Stimulated activated CD8-positive, alpha-beta memory T cell treated with anti-CD3 and anti-CD28 coated beads, Interleukin-4, amount 100 ng/mL, for 24 hours (primary cell): ENCODE measurements around the gene NUBP1.

ENCODE experiments used
- DNase-seq: peaks from one replicate; pipeline ENCODE4 v3.0.0-alpha.2; 2020; ENCODE audit warnings: low read depth

NUBP1 gene

DNA sequence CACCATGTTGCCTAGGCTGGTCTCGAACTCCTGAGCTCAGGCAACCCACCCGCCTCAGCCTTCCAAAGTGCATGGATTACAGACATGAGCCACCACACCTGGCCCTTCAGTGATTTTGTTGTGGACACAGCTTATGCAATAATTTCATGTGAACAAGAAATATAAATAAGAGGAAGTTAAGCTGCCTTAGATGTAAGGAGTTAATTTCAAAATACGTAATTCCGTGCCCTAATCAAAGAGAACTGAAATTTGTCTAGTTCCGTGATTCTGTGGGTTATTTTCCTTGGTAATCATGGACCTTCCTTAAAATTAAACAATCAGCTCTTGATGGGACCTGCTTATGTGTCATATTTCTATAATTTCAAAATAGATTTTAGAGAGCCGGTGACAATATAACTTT lies 63.1 kb downstream of the NUBP1 start:
- DNase-seq: no peak

DNA sequence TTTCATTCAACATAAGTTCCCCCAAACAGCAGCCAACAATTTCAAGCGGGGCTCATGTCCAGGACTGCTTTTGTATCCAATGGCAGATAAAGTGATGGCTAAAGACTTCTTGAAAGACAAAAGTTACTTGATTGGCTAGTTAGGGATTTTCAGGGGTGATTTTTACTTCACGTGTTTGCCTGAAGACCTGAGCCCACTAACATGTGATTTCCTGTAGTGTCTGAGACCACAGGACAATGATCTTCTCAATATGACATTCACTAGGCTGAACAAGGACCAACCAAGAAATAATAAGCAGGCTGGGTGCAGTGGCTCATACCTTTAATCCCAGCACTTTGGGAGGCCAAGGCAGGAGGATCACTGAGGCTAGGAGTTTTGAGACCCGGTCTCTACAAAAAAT lies 64.6 kb downstream of the NUBP1 start:
- no peak for DNase-seq

- no peak for DNase-seq
Measured at GRCh38 chr16:10808850-10809249, 65.2 kb downstream of the NUBP1 start.

DNA sequence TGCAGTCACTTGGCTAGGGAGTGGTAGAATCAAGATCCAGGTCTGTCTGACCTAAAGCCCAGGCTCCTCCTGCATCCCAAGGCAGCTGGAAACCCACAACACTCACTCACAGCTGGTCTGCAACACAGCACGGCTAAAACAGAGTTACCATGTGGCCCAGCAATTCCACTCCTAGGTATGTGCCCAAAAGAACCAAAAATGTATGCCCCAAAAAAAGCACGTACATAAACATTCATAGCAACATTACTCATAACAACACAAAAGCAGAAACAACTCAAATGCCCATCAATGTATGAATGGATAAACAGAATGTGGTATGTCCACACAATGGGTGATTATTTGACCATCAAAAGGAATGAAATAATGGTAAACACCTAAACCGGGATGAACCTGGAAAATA lies 66.1 kb downstream of the NUBP1 start:
- DNase-seq: no peak

DNA sequence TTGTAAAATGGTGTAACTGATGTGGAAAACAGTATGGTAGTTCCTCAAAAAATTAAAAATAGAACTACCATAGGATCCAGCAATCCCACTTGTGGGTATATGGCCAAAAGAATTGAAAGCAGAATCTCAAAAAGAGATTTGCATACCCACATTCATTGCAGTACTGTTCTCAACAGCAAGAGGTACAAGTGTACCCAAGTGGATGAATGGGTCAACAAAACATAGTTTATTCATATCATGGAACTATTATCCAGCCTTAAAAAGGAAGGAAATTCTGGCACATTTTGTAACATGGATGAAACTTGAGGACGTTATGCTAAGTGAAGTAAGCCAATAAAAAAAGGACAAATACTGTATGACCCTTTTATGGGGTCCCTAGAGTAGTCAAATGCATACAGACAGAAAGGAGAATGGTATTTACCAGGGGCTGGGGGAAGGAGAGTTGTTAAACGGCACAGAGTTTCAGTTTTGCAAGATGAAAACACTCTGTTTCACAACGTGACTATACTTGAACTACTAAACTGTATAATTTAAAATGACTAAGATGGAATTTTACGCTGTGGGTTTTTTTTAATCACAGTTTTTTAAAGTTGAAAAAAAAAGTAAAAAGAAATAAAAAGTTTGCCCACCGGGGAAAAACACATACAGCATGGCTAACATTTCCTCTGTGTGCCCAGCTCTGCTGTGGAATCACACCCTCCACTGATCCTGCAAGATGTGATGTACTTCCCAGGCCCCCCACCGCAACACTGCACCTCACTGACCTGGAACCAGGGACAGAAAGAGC lies 68.9 kb downstream of the NUBP1 start:
- no peak for DNase-seq

DNA sequence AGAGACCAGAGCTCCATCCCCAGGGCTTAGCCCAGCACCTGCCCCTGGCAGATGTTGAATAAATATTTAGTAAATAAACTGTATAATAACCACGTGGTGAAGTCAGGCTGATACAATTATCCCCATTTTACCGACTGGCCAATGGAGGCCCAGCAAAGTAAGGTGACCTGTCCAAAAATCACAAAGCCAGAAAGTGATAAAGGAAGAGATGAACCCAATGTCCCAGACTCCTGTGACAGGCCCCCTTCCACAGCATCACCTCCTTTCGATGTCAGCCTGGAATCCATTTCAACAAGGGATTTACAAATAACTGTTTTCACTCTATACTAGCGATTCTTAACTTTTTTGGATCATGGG lies 69.4 kb downstream of the NUBP1 start:
- DNase-seq: no peak

DNA sequence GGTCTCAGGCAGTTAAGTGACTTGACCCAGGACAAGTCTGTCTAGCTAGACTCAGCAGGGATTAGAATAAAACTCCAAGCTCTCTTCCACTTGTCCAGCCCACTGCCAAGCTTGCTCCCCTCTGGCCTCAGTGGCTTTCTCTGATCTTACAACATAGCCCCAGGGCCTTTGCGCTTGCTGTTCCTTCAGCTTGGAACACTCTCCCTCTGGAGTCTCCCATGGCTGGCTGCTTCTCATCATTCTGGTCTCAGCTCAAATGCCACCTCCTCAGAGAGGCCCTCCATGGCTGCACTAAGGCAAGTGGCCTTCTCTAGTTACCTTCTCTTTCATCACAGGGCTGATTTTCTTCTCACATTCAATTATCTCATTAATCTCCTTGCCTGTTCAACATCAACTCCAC lies 73.9 kb downstream of the NUBP1 start:
- no peak for DNase-seq

- no peak for DNase-seq
Measured at GRCh38 chr16:10817963-10818941, 74.6 kb downstream of the NUBP1 start, which contains the start of gene TVP23A. Gene TVP23A, minus strand, starts transcription at chr16:10818794. Its CDS starts 301 bp downstream, at chr16:10818493.
